HepG2 (cell line): ENCODE measurements around the gene RAN. TPM values are rescaled to one million over a fixed set of nuclear protein-coding genes. Genes with fewer than 3 reads are reported as not detected.

Experiments
- ATAC-seq: fragments of 200-7000 bp; cut with Tn5 transposase; 3 replicates; pipeline ENCODE4 v1.9.1; 2020; ENCODE audit warnings: mild to moderate bottlenecking, moderate library complexity
- BruUV-seq: library from RNA; stranded (reverse); fragments of 400-500 nt; replicated peaks from 2 replicates; lab custom pipeline; 2021; lab: Mats Ljungman, UMichigan
- CTCF ChIA-PET: fragments of 300-600 bp; formaldehyde crosslinking; extraction: SDS; loops from one replicate; lab custom pipeline; 2021; ENCODE audit warnings: low total read pairs, inconsistent platforms, low intra/inter-chr PET ratio; lab: Yijun Ruan, JAX
- POLR2A ChIA-PET: fragments of 350-600 bp; sonication (Branson Sonifier 250); formaldehyde crosslinking; loops from one replicate; lab custom pipeline; 2020; ENCODE audit warnings: antibody characterized with exemption, inconsistent platforms; lab: Yijun Ruan, JAX
- DNase-seq: peaks from one replicate; pipeline ENCODE4 v3.0.0-alpha.2; 2015; ENCODE audit warnings: low spot score
- FAIRE-seq: peaks from 3 replicates; lab custom pipeline; 2011; peaks lifted over from hg19 to GRCh38; lab: Jason Lieb, UNC
- H2AFZ ChIP-seq: one replicate; pipeline ENCODE4 v1.6.1; 2011; ENCODE audit warnings: low read length, inconsistent platforms
- H3K27ac ChIP-seq: fragments of 300-600 bp; 3 replicates; pipeline ENCODE4 v1.8.0; 2011; ENCODE audit warnings: mixed run types, mild to moderate bottlenecking, mixed read lengths, low read length, inconsistent platforms; ENCODE audit not compliant: insufficient read depth; ENCODE audit errors: extremely low read length
- H3K27me3 ChIP-seq, 2 experiments: fragments of 200-600 bp in 1 of 2; 2 replicates in 1 of 2; 3 replicates in 1 of 2; pipeline versions ENCODE4 v1.6.0 to v1.8.0; 2011; ENCODE audit warnings: low read length in 2 of 2, mild to moderate bottlenecking in 2 of 2, moderate library complexity in 2 of 2, inconsistent platforms in 1 of 2; ENCODE audit not compliant: insufficient read depth in 2 of 2, control insufficient read depth in 1 of 2
- H3K36me3 ChIP-seq, 2 experiments: fragments of 200-600 bp in 1 of 2; replicated peaks in 1 of 2; 2 replicates in 1 of 2; 3 replicates in 1 of 2; pipeline versions ENCODE4 v1.5.1 to v1.8.0; 2011; ENCODE audit warnings: low read length in 2 of 2, inconsistent platforms in 1 of 2; ENCODE audit not compliant: insufficient read depth in 2 of 2, control insufficient read depth in 1 of 2
- H3K4me1 ChIP-seq: 2 replicates; pipeline ENCODE4 v1.5.1; 2012; ENCODE audit warnings: low read length, inconsistent platforms; ENCODE audit not compliant: insufficient read depth
- H3K4me2 ChIP-seq: 2 replicates; pipeline ENCODE4 v1.6.0; 2011; ENCODE audit warnings: low read depth, low read length, inconsistent platforms
- H3K4me3 ChIP-seq, 3 experiments: fragments of 200-600 bp in 1 of 3; sonication (generic), shearing (Covaris generic) in 1 of 3; replicated peaks in 1 of 3; 2 replicates each; pipeline ENCODE4 v1.5.1; 2011 to 2016; ENCODE audit warnings: low read length in 3 of 3, inconsistent platforms in 2 of 3, low read depth in 2 of 3, mild to moderate bottlenecking in 2 of 3, control low read depth in 1 of 3, mixed read lengths in 1 of 3; ENCODE audit not compliant: insufficient read depth in 1 of 3
- H3K79me2 ChIP-seq: one replicate; pipeline ENCODE4 v1.6.1; 2011; ENCODE audit warnings: low read length, inconsistent platforms; ENCODE audit not compliant: insufficient read depth
- H3K9ac ChIP-seq: 2 replicates; pipeline ENCODE4 v1.6.0; 2011; ENCODE audit warnings: mild to moderate bottlenecking, low read depth, low read length, inconsistent platforms; ENCODE audit not compliant: insufficient read depth
- H3K9me3 ChIP-seq: 2 replicates; pipeline ENCODE4 v1.5.1; 2012; ENCODE audit warnings: mild to moderate bottlenecking, low read length
- H4K20me1 ChIP-seq: 2 replicates; pipeline ENCODE4 v1.6.0; 2011; ENCODE audit warnings: inconsistent platforms, mild to moderate bottlenecking, low read length, moderate library complexity; ENCODE audit not compliant: insufficient read depth
- HNF1A ChIP-seq, 2 experiments: sonication (generic) in 1 of 2; formaldehyde crosslinking in 1 of 2; IDR thresholded peaks; 2 replicates each; pipeline versions ENCODE4 v1.4.0 to v1.6.1; 2016 to 2020; ENCODE audit warnings: borderline replicate concordance in 1 of 2, low read depth in 1 of 2, mild to moderate bottlenecking in 1 of 2, missing genetic modification reagents in 1 of 2
- SSRP1 ChIP-seq: IDR thresholded peaks from 2 replicates; pipeline ENCODE4 v1.6.1; 2016; ENCODE audit warnings: control low read depth
- ZNF761 ChIP-seq: sonication (generic); formaldehyde crosslinking; conservative IDR thresholded peaks from 2 replicates; pipeline ENCODE4 v1.4.0; 2020; ENCODE audit warnings: mild to moderate bottlenecking, missing genetic modification reagents
- WGBS: methylation state at CpG from one replicate; pipeline ENCODE4 v1.1.6; 2017; ENCODE audit warnings: low lambda C conversion rate; 5-methylcytosine and 5-hydroxymethylcytosine counted together
- in situ Hi-C: cut with HindIII; loops from 2 replicates; pipeline ENCODE4 v1.10.0; 2017; ENCODE audit warnings: low pct_unique_long_range_greater_than_20kb; ENCODE audit not compliant: extremely low pct_ligation_motif_present
- intact Hi-C: fragments of 100-400 bp; cut with micrococcal nuclease; formaldehyde crosslinking; loops from one replicate; pipeline ENCODE4 v1.10.0; 2022; ENCODE audit not compliant: unreplicated experiment
- polyA plus RNA-seq, 8 experiments: library from polyadenylated mRNA; depleted of rRNA in 3 of 8; stranded (reverse) in 7 of 8; unstranded in 1 of 8; fragments of >200 nt; fragmentation: Illumina TruSeq in 4 of 8; extraction: Trizol in 4 of 8; gene quantifications; 2 replicates each; pipeline versions ENCODE4 v1.2.1 to v1.2.3, GENCODE V29; 2011 to 2016; ENCODE audit warnings: low read depth in 4 of 8, missing spikeins in 1 of 8, mixed read lengths in 1 of 8; ENCODE audit not compliant: insufficient read depth in 1 of 8
- total RNA-seq, 5 experiments: library from RNA; depleted of rRNA; stranded (reverse); fragments of >200 nt; fragmentation: Illumina TruSeq; extraction: Trizol; gene quantifications; 2 replicates each; pipeline ENCODE4 v1.2.3, GENCODE V29; 2016; ENCODE audit warnings: low read depth in 1 of 5
- TF ChIP-seq, protein P1 (sequence below): sonication (generic); formaldehyde crosslinking; IDR thresholded peaks from 2 replicates; pipeline ENCODE4 v1.8.1; 2023; ENCODE audit warnings: mild to moderate bottlenecking, moderate library complexity, missing genetic modification reagents
- TF ChIP-seq, protein P2 (sequence below): sonication (generic); formaldehyde crosslinking; conservative IDR thresholded peaks from 2 replicates; pipeline ENCODE4 v1.8.0; 2022; ENCODE audit warnings: low read depth, missing genetic modification reagents
- TF ChIP-seq, protein P3 (sequence below): sonication (generic); formaldehyde crosslinking; IDR thresholded peaks from 2 replicates; pipeline ENCODE4 v1.5.0; 2020; ENCODE audit warnings: mild to moderate bottlenecking, missing genetic modification reagents

The RAN gene
- total and polyA plus RNA-seq, 2 of the 13 experiments (the other 11 are each of a cell fraction or from before 2014, with no cell fraction given) = 1,335 to 1,630 TPM

DNA sequence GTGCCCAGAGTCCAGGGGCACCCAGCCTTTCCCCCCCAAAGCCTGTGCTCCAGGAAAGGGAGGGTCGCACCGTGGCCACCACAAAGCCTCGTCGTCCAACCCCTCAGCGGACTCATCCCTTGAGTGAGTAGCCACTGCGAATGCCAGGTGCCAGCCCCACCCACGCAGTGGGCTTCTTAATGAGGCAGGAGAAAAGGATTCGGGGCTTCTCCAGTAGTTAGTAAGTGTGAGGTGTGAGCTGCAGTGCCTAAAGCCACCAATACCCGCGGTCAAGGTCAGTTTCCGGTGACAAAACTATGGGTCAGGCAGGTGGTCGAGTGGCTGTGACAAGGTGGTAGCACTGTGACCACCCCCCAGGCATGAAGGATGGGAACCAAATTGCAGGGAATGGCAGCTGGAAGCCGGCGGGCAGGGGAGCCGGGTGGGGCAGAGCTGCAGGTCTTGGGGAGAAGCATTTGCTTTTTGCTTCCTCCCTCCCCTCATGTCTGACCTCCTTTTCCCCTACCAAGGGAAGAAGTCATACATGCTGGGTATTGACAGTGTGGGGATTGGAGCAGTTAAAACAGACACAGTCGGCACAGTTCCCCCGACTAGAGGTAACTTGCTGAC, 8.0 kb downstream of the RAN start:
- 53% methylated on average over 13 of the region's 17 CpGs for WGBS
- in situ Hi-C loops = no loop called here
- BruUV-seq = no TSS peak
- no peak for DNase-seq
- POLR2A ChIA-PET = no interaction called here
- TF ChIP-seq, protein P1, sequence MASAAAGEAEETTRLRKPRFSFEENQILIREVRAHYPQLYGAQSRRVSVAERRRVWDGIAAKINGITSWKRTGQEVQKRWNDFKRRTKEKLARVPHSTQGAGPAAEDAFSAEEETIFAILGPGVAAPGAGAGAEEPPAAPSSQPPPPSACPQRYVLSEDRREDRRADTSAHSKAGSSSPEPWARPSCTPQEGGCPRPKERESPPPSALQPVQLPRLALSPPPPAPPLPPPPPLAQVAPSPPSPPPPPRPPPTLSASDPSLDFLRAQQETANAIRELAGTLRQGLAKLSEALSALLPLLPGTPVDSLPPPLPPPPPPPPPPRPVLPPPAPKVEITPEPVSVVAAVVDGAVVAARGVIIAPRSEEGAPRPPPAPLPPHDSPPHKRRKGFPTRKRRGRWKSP (CRISPR knock-in tag) = no peak
- TF ChIP-seq, protein P2, sequence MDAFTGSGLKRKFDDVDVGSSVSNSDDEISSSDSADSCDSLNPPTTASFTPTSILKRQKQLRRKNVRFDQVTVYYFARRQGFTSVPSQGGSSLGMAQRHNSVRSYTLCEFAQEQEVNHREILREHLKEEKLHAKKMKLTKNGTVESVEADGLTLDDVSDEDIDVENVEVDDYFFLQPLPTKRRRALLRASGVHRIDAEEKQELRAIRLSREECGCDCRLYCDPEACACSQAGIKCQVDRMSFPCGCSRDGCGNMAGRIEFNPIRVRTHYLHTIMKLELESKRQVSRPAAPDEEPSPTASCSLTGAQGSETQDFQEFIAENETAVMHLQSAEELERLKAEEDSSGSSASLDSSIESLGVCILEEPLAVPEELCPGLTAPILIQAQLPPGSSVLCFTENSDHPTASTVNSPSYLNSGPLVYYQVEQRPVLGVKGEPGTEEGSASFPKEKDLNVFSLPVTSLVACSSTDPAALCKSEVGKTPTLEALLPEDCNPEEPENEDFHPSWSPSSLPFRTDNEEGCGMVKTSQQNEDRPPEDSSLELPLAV (CRISPR knock-in tag) = no peak
- no peak for TF ChIP-seq SSRP1 (CRISPR knock-in tag)
- Histone ChIP-seq H3K27me3 (peaks cover 1 to 9% of the 10 kb centered on the region in 2 experiments; a peak in 2 of 5 replicates), H3K9ac (no peak overlapping the region), H3K36me3 (peaks cover 7 to 23% of the 10 kb centered on the region in 2 experiments), H4K20me1 (peaks cover 14% of the 10 kb centered on the region), H3K4me1 (peaks cover 54% of the 10 kb centered on the region), H3K9me3 (no peaks in the 10 kb centered on the region), H2AFZ (no peak overlapping the region), H3K4me3 (peak overlapping the region in 1 of 3 experiments; percentile 42; a peak in 1 of 6 replicates), H3K4me2 (peak overlapping the region; percentile 78), H3K79me2 (no peaks in the 10 kb centered on the region), H3K27ac (no peak overlapping the region)
- FAIRE-seq = no peak
- intact Hi-C loops = no loop called here
- CTCF ChIA-PET = no interaction called here
- ATAC-seq = peak; percentile 64

- peak overlapping the region; percentile 10; the same call in 1 of the 2 replicates for H3K9ac ChIP-seq
- 3% methylated on average over 10 of the region's 10 CpGs for WGBS
- peak overlapping the region; percentile 78 for H3K4me2 ChIP-seq
- CTCF ChIA-PET = no interaction called here
- DNase-seq = no peak
- no TSS peak for BruUV-seq
- no peaks in the 10 kb centered on the region for H3K79me2 ChIP-seq
- H3K27ac ChIP-seq = no peak overlapping the region
- peaks cover 48% of the 10 kb centered on the region for H3K4me1 ChIP-seq
- POLR2A ChIA-PET = no interaction called here
- H3K36me3 ChIP-seq = peaks cover 3 to 18% of the 10 kb centered on the region in 2 experiments; a peak in 4 of 5 replicates
- no peaks in the 10 kb centered on the region for H3K9me3 ChIP-seq
- no peak for FAIRE-seq
- H4K20me1 ChIP-seq = peaks cover 14% of the 10 kb centered on the region
- intact Hi-C loops (no loop called here), in situ Hi-C loops (no loop called here)
- ATAC-seq = peak; percentile 29
- H3K27me3 ChIP-seq = peaks cover 1 to 9% of the 10 kb centered on the region in 2 experiments; a peak in 2 of 5 replicates
- peak overlapping the region; percentile 52 for H2AFZ ChIP-seq
- peak overlapping the region in 2 of 3 experiments; percentile 28 to 42; a peak in 2 of 6 replicates for H3K4me3 ChIP-seq
- TF ChIP-seq HNF1A (IDR thresholded peaks at IDR 0.05; ENCODE audit: low read depth) (no peak), HNF1A (CRISPR knock-in tag; IDR thresholded peaks at IDR 0.05; ENCODE audit: borderline replicate concordance) (no peak), ZNF761 (CRISPR knock-in tag) (no peak)
- TF ChIP-seq, protein P3, sequence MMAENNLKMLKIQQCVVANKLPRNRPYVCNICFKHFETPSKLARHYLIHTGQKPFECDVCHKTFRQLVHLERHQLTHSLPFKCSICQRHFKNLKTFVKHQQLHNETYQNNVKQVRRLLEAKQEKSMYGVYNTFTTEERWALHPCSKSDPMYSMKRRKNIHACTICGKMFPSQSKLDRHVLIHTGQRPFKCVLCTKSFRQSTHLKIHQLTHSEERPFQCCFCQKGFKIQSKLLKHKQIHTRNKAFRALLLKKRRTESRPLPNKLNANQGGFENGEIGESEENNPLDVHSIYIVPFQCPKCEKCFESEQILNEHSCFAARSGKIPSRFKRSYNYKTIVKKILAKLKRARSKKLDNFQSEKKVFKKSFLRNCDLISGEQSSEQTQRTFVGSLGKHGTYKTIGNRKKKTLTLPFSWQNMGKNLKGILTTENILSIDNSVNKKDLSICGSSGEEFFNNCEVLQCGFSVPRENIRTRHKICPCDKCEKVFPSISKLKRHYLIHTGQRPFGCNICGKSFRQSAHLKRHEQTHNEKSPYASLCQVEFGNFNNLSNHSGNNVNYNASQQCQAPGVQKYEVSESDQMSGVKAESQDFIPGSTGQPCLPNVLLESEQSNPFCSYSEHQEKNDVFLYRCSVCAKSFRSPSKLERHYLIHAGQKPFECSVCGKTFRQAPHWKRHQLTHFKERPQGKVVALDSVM (CRISPR knock-in tag) = 0 out of 2 replicates have a peak, but pooled peaks have one; percentile 26
These were observed 8.6 kb downstream of the RAN start for GRCh38 chr12:130880411-130880885.
